Smooth muscle cell of trachea (primary cell): Measurements from ENCODE around the gene ALMS1. TPM values are rescaled to one million over a fixed set of nuclear protein-coding genes. Genes with fewer than 3 reads are reported as not detected.

ENCODE experiments used
- total RNA-seq: library from RNA; depleted of rRNA; stranded (reverse); fragments of >200 nt; gene quantifications from 2 replicates; pipeline ENCODE4 v1.2.1, GENCODE V29; 2014

The ALMS1 gene, protein sequence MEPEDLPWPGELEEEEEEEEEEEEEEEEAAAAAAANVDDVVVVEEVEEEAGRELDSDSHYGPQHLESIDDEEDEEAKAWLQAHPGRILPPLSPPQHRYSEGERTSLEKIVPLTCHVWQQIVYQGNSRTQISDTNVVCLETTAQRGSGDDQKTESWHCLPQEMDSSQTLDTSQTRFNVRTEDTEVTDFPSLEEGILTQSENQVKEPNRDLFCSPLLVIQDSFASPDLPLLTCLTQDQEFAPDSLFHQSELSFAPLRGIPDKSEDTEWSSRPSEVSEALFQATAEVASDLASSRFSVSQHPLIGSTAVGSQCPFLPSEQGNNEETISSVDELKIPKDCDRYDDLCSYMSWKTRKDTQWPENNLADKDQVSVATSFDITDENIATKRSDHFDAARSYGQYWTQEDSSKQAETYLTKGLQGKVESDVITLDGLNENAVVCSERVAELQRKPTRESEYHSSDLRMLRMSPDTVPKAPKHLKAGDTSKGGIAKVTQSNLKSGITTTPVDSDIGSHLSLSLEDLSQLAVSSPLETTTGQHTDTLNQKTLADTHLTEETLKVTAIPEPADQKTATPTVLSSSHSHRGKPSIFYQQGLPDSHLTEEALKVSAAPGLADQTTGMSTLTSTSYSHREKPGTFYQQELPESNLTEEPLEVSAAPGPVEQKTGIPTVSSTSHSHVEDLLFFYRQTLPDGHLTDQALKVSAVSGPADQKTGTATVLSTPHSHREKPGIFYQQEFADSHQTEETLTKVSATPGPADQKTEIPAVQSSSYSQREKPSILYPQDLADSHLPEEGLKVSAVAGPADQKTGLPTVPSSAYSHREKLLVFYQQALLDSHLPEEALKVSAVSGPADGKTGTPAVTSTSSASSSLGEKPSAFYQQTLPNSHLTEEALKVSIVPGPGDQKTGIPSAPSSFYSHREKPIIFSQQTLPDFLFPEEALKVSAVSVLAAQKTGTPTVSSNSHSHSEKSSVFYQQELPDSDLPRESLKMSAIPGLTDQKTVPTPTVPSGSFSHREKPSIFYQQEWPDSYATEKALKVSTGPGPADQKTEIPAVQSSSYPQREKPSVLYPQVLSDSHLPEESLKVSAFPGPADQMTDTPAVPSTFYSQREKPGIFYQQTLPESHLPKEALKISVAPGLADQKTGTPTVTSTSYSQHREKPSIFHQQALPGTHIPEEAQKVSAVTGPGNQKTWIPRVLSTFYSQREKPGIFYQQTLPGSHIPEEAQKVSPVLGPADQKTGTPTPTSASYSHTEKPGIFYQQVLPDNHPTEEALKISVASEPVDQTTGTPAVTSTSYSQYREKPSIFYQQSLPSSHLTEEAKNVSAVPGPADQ (N-terminal part only)
- total RNA-seq: 14.4 and 17.0 TPM in 2 replicates

DNA sequence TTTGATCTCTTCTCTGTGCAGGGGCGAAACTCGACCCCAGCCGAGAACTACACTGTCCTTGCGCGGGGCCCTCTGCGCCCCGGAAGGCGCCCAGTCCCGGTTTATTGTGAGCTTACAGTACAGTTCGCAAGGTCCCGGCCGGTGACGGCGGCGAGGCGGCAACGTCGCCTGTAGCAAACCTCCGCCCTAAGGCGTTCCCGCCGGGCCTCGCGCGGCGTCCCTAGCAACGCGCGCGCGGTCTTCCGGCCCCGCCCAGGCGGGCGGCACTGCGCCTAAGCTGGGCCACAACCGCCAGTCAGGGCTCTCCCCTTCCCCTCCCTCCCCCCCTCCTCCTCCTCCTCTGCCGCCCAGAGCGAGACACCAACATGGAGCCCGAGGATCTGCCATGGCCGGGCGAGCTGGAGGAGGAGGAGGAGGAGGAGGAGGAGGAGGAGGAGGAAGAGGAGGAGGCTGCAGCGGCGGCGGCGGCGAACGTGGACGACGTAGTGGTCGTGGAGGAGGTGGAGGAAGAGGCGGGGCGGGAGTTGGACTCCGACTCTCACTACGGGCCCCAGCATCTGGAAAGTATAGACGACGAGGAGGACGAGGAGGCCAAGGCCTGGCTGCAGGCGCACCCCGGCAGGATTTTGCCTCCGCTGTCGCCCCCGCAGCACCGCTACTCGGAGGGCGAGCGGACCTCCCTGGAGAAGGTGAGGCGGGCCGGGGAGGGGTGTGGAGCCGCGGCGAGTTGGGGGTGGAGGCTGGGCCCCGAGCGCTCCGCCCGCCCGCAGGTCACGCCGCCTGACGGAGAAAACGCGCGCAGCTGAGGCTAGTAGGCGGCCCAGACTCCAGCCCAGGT is at the start of gene ALMS1:
Gene ALMS1 (plus strand): TSS at position 333 of the 838 bp plus-strand sequence. CDS start 33 bp downstream, at position 366.

DNA sequence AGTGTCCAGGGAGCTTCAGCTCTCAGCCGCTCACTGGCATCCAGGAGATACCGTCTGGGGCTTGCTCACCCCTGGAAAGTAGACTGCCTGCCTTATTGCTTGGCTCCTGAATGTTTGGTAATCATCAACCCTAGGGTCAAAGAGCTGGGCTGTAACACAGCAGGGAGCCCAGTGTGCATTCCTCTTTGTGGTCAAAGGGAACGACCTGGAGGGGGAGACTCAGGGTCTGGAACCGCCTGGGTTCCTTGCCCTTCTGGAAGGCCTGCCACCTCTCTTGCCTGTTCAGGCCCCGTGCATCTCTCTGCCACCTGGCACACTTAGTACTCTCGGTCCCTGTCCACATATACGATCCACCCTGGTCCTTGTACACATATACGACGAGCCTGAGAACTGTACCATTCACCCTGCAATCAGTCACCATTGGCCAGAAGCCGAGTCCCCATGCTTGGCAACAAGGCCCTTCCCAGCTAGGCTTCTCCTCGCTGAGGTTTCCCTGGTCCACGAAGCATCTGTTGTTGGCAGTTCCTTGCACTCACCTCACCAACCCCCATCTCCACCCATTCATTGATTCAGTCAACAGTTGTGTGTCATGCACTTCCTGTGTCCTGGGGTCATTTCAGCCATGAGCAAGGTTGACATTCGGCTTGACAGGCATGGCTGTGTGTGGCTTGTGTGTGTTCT is 256.8 kb downstream of the ALMS1 start, which contains the start of gene NAT8:
Gene NAT8 (minus strand): TSS at position 85 of the 681 bp plus-strand sequence. CDS start 794 bp downstream, outside the sequence.

Other genes starting within 250 kb of the ALMS1 start
- not detected in 2 replicates for gene NOTO, start 183.3 kb upstream of the ALMS1 start, total RNA-seq
- gene SMYD5, start 171.6 kb upstream of the ALMS1 start, total RNA-seq: 27.1 and 31.0 TPM in 2 replicates
- gene PRADC1, start 152.6 kb upstream of the ALMS1 start, total RNA-seq: 17.4 and 21.4 TPM in 2 replicates
- gene CCT7, start 151.5 kb upstream of the ALMS1 start, total RNA-seq: 328 and 411 TPM in 2 replicates
- gene FBXO41, start 101.4 kb upstream of the ALMS1 start, total RNA-seq: 1.9 and 3.1 TPM in 2 replicates
- 0.83 TPM in 1 of 2 replicates, not detected in the other for gene EGR4, start 92.3 kb upstream of the ALMS1 start, total RNA-seq